OCI-LY7 (cell line): Measurements from ENCODE around the gene SPECC1. TPM values are rescaled to one million over a fixed set of nuclear protein-coding genes. Genes with fewer than 3 reads are reported as not detected.

Experiments used
- BruUV-seq: library from RNA; stranded (reverse); fragments of 400-500 nt; replicated peaks from 2 replicates; lab custom pipeline; 2021; lab: Mats Ljungman, UMichigan
- CTCF ChIA-PET: fragments of 300-600 bp; sonication (Branson Sonifier 250); formaldehyde crosslinking; loops from one replicate; lab custom pipeline; 2022; ENCODE audit warnings: antibody characterized with exemption; ENCODE audit not compliant: unreplicated experiment; lab: Charles Lee
- POLR2A ChIA-PET: fragments of 300-600 bp; sonication (Branson Sonifier 250); formaldehyde crosslinking; loops from one replicate; lab custom pipeline; 2022; ENCODE audit warnings: antibody characterized with exemption; lab: Charles Lee
- DNase-seq: peaks from one replicate; pipeline ENCODE4 v3.0.0-alpha.2; 2015; ENCODE audit warnings: low spot score
- H2AFZ ChIP-seq: fragments of 200-600 bp; sonication (generic), shearing (Covaris generic); 2 replicates; pipeline ENCODE4 v1.6.1; 2014; ENCODE audit warnings: mild to moderate bottlenecking, antibody characterized with exemption, low read length, moderate library complexity
- H3K27ac ChIP-seq: fragments of 200-600 bp; sonication (generic); 2 replicates; pipeline ENCODE4 v1.5.1; 2014; ENCODE audit warnings: mixed run types, low read depth, mild to moderate bottlenecking, moderate library complexity, low read length, inconsistent platforms; ENCODE audit not compliant: poor library complexity, severe bottlenecking
- H3K36me3 ChIP-seq: fragments of 200-600 bp; sonication (generic); 2 replicates; pipeline ENCODE4 v1.6.1; 2014; ENCODE audit warnings: mild to moderate bottlenecking, antibody characterized with exemption, low read length, moderate library complexity, mixed read lengths; ENCODE audit not compliant: insufficient read depth
- H3K4me1 ChIP-seq: fragments of 200-600 bp; sonication (generic); 2 replicates; pipeline ENCODE4 v1.5.1; 2014; ENCODE audit warnings: mild to moderate bottlenecking, low read length; ENCODE audit not compliant: insufficient read depth, poor library complexity, severe bottlenecking
- H3K4me2 ChIP-seq: fragments of 200-600 bp; sonication (generic); 2 replicates; pipeline ENCODE4 v1.6.1; 2014; ENCODE audit warnings: mild to moderate bottlenecking, low read length
- H3K4me3 ChIP-seq: fragments of 200-600 bp; sonication (generic); 2 replicates; pipeline ENCODE4 v1.5.1; 2014; ENCODE audit warnings: mild to moderate bottlenecking, low read depth, low read length; ENCODE audit not compliant: poor library complexity, severe bottlenecking
- H3K79me2 ChIP-seq: fragments of 200-600 bp; sonication (generic); 2 replicates; pipeline ENCODE4 v1.6.1; 2016; ENCODE audit warnings: low read depth, mild to moderate bottlenecking, low read length, moderate library complexity, mixed read lengths; ENCODE audit not compliant: insufficient read depth
- H3K9me2 ChIP-seq: fragments of 200-600 bp; sonication (generic); 2 replicates; pipeline ENCODE4 v1.6.1; 2016; ENCODE audit warnings: mild to moderate bottlenecking, low read length, mixed read lengths; ENCODE audit not compliant: insufficient read depth
- H3K9me3 ChIP-seq: fragments of 200-600 bp; sonication (generic); 2 replicates; pipeline ENCODE4 v1.6.1; 2014; ENCODE audit warnings: mild to moderate bottlenecking, mixed run types, low read length, mixed read lengths
- H4K20me1 ChIP-seq: fragments of 200-600 bp; sonication (generic); 2 replicates; pipeline ENCODE4 v1.6.1; 2014; ENCODE audit warnings: mild to moderate bottlenecking, antibody characterized with exemption, low read length, moderate library complexity, mixed read lengths; ENCODE audit not compliant: insufficient read depth
- EZH2phosphoT487 ChIP-seq: fragments of 200-600 bp; sonication (generic); IDR thresholded peaks from 2 replicates; pipeline ENCODE4 v1.6.1; 2018; ENCODE audit warnings: low read depth, borderline replicate concordance, mild to moderate bottlenecking, mixed run types, antibody characterized with exemption, low read length, moderate library complexity, mixed read lengths
- intact Hi-C: fragments of 100-400 bp; cut with micrococcal nuclease; formaldehyde crosslinking; loops from one replicate; pipeline ENCODE4 v1.10.0; 2022; ENCODE audit not compliant: unreplicated experiment
- total RNA-seq, 2 experiments: library from RNA; depleted of rRNA in 1 of 2; stranded (reverse); fragments of >200 nt in 1 of 2; shearing (Covaris generic) in 1 of 2; gene quantifications; 2 replicates each; pipeline ENCODE4 v1.2.3, GENCODE V29; 2014 to 2022
- TF ChIP-seq, protein P1 (sequence below): fragments of 200-600 bp; sonication (generic); conservative IDR thresholded peaks from 2 replicates; pipeline ENCODE4 v1.5.1; 2014; ENCODE audit warnings: mild to moderate bottlenecking, antibody characterized with exemption, low read length, moderate library complexity, mixed read lengths

SPECC1 gene
- total RNA-seq, 2 experiments from 2014 or later, result 0.47 to 2.8 TPM

DNA sequence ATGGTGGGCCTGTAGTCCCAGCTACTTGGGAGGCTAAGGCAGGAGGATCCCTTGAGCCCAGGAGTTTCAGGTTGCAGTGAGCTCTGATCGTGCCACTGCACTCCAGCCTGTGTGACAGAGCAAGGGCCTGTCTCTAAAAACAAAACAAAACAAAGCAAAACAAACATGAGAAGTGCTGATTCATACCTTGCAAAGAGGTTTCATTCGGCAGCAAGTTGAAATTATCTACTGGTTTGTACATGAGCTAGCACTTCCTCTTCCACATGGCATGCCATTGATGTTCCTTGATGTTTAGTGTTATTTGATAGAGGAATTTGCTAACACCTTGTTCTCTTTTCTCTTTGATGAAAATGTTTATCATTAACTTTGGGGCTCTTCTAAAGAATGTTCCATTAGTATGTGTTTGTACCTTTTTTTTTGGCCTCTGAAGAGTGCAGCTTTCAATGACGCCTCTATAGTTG is 50.6 kb downstream of the SPECC1 start:
- Histone ChIP-seq H3K79me2 (no peaks in the 10 kb centered on the region), H3K4me2 (no peak overlapping the region), H3K9me2 (no peaks in the 10 kb centered on the region), H3K4me1 (no peaks in the 10 kb centered on the region), H3K9me3 (no peaks in the 10 kb centered on the region), H2AFZ (no peak overlapping the region), H3K27ac (no peak overlapping the region), H4K20me1 (no peaks in the 10 kb centered on the region), H3K36me3 (no peaks in the 10 kb centered on the region), H3K4me3 (no peak overlapping the region)
- no peak for DNase-seq
- BruUV-seq, result no TSS peak
- intact Hi-C loops, result no loop called here
- POLR2A ChIA-PET, result interaction anchor here (1.1 kb wide), 1 partner anchor 15 kb away, joined by 3 read pairs; no protein-coding TSS in a partner anchor
- TF ChIP-seq, protein P1, sequence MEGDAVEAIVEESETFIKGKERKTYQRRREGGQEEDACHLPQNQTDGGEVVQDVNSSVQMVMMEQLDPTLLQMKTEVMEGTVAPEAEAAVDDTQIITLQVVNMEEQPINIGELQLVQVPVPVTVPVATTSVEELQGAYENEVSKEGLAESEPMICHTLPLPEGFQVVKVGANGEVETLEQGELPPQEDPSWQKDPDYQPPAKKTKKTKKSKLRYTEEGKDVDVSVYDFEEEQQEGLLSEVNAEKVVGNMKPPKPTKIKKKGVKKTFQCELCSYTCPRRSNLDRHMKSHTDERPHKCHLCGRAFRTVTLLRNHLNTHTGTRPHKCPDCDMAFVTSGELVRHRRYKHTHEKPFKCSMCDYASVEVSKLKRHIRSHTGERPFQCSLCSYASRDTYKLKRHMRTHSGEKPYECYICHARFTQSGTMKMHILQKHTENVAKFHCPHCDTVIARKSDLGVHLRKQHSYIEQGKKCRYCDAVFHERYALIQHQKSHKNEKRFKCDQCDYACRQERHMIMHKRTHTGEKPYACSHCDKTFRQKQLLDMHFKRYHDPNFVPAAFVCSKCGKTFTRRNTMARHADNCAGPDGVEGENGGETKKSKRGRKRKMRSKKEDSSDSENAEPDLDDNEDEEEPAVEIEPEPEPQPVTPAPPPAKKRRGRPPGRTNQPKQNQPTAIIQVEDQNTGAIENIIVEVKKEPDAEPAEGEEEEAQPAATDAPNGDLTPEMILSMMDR, result no peak
- no peak for TF ChIP-seq EZH2phosphoT487
- CTCF ChIA-PET, result no interaction called here

DNA sequence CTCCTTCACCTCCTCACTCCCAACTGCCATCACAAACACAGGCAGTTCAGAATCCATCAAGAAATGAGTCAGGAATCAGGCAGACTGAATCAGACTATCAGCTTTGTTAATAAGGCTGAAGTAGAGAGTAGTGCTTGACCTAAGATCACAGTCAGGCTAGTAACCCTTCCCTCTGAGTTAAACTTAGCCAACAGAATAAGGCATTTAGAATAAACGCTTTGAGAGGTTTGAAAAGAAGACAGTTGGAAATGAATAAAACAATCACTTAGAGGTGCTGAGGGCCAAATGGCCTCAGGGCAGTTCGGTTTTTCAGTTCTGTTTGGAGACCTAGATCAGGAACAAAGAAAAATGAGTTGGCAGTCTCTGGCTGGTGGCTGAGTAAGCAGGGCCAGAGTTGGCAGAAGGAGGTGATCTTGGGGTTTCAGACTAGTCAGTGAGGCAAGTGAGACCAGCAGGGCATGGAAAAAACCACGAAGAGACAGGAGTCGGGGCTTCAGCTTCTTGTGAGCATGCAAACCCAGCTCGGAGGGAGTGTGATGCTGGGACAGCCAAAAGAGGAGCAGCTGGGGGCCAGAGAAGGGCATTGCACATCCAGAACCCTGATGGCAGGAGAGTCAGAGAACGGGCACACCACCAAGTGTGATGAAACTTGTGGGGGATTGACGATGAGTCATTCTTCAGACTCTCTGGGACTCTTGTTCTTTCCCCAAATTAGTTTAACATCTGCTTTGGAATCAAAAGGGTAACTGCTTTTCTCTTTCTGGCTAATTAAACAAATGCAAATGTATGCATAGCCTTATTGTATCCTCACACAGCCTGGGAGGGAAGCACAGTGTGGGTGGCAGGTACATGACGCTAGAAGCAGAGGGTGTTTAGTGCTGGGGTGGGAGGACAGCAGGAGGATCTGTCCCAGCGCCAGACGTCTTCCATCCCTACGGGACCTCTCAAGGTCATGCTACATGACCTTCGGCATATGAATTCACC is 54.8 kb downstream of the SPECC1 start:
- H3K4me2 ChIP-seq, result no peak overlapping the region
- BruUV-seq, result no TSS peak
- no peaks in the 10 kb centered on the region for H3K79me2 ChIP-seq
- ChIA-PET POLR2A (no interaction called here), CTCF (no interaction called here)
- no peaks in the 10 kb centered on the region for H3K4me1 ChIP-seq
- intact Hi-C loops, result no loop called here
- H4K20me1 ChIP-seq, result no peaks in the 10 kb centered on the region
- DNase-seq, result no peak
- H3K27ac ChIP-seq, result no peak overlapping the region
- H2AFZ ChIP-seq, result no peak overlapping the region
- TF ChIP-seq EZH2phosphoT487, result no peak
- TF ChIP-seq, protein P1, result no peak
- no peaks in the 10 kb centered on the region for H3K9me2 ChIP-seq
- no peaks in the 10 kb centered on the region for H3K36me3 ChIP-seq
- no peak overlapping the region for H3K4me3 ChIP-seq
- H3K9me3 ChIP-seq, result no peaks in the 10 kb centered on the region
